ENCODE data around the gene MAMDC4. TPM values are rescaled to one million over a fixed set of nuclear protein-coding genes. Genes with fewer than 3 reads are reported as not detected.

The MAMDC4 gene
- total and polyA plus RNA-seq, 2 of the 13 experiments (the other 11 are each of a cell fraction or from before 2014, with no cell fraction given), result 6.0 to 6.8 TPM

DNA sequence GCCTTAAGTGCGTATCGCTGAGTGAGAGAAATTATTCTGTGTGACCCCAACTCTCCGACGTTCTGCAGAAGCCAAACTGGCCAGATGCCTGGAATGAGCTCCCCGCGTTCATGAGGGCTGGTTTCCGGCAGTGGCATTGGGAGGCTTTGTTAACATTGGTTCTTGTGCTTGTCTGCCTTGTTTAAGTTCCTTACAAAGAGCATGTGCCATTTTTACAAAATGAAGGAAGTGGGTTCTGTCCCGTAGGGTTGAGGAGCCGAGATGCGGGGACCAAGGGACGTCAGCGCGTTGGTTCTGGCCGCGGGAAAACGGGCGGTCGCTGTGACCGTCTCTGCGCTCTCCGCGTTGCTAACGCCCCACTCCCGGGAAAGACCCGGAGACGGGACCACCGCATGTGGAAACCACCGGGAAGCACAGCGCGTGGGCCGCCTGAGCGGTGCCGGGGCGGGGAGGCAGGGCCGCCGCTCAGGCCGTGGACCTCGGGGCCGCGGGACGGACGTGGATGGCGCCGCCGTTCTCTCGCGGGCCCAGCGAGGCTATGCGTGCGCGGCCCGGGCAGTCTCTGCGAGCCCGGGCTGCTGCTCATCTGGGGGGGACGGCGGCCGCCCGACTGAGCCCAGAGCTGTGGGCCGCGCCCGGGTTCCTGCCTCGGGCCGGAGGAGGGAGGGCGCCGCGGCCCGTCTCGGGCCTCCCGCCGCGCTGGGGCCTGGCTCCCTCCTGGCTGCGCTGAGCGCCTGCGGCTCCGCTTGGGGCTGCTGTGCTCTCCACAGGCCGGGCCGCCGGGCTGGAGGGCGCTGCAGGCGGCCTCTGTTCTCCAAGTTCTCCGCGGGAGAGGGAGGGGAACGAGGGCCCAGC lies 30.9 kb upstream of the MAMDC4 start:
- no TSS peak for BruUV-seq (replicated peaks)
- no peak overlapping the region for H3K4me3 ChIP-seq (replicated peaks in 1 of 3; ENCODE audit: insufficient read depth in 1 of 3, low read depth in 2 of 3, low read length in 3 of 3)
- no peak for ATAC-seq
- no peak overlapping the region for H3K27ac ChIP-seq (ENCODE audit: extremely low read length, insufficient read depth, low read length)
- no peaks in the 10 kb centered on the region for H3K9me3 ChIP-seq (ENCODE audit: low read length)
- peaks cover 14% of the 10 kb centered on the region for H3K4me1 ChIP-seq (ENCODE audit: insufficient read depth, low read length)
- H3K79me2 ChIP-seq (ENCODE audit: insufficient read depth, low read length), result peaks cover 17% of the 10 kb centered on the region
- FAIRE-seq, result no peak
- H3K36me3 ChIP-seq (replicated peaks in 1 of 2; ENCODE audit: control insufficient read depth in 1 of 2, insufficient read depth in 2 of 2, low read length in 2 of 2), result peaks cover 20 to 38% of the 10 kb centered on the region in 2 experiments; a peak in 4 of 5 replicates
- no peaks in the 10 kb centered on the region for H3K27me3 ChIP-seq (ENCODE audit: control insufficient read depth in 1 of 2, insufficient read depth in 2 of 2, low read length in 2 of 2)
- 98% methylated on average over 49 of the region's 83 CpGs for WGBS (ENCODE audit: low lambda C conversion rate)
- no peak overlapping the region for H3K4me2 ChIP-seq (ENCODE audit: low read depth, low read length)
- no peak overlapping the region for H2AFZ ChIP-seq (ENCODE audit: low read length)
- in situ Hi-C loops (cut with HindIII; ENCODE audit: extremely low pct_ligation_motif_present, low pct_unique_long_range_greater_than_20kb), result no loop called here
- ChIA-PET POLR2A (no interaction called here), CTCF (ENCODE audit: low intra/inter-chr PET ratio, low total read pairs) (no interaction called here)
- H3K9ac ChIP-seq (ENCODE audit: insufficient read depth, low read depth, low read length), result no peak overlapping the region
- no peak for DNase-seq (ENCODE audit: low spot score)
- intact Hi-C loops (cut with micrococcal nuclease; ENCODE audit: unreplicated experiment), result no loop called here
- H4K20me1 ChIP-seq (ENCODE audit: insufficient read depth, low read length), result no peaks in the 10 kb centered on the region
- TF ChIP-seq AGO2 (optimal IDR thresholded peaks at IDR 0.05; ENCODE audit: low read depth, low read length) (peak; percentile 52), ZNF629 (CRISPR knock-in tag; conservative IDR thresholded peaks at IDR 0.05) (no peak), RBFOX2 (IDR thresholded peaks at IDR 0.05; ENCODE audit: low read depth, low read length) (0 out of 2 replicates have a peak, but pooled peaks have one; percentile 56), TBX2 (CRISPR knock-in tag; IDR thresholded peaks at IDR 0.05; ENCODE audit: borderline replicate concordance) (no peak), HDAC2 (CRISPR knock-in tag; IDR thresholded peaks at IDR 0.05) (no peak), CBX2 (IDR thresholded peaks at IDR 0.05; ENCODE audit: low read depth, low read length) (no peak), CBX2 (CRISPR knock-in tag; IDR thresholded peaks at IDR 0.05; ENCODE audit: low read depth) (no peak), KMT2B (CRISPR knock-in tag; IDR thresholded peaks at IDR 0.05) (no peak), MAF1 (CRISPR knock-in tag; IDR thresholded peaks at IDR 0.05; ENCODE audit: borderline replicate concordance) (no peak), POLR2AphosphoS5 (IDR thresholded peaks at IDR 0.05; ENCODE audit: low read depth, low read length) (no peak)
- TF ChIP-seq, protein P1, sequence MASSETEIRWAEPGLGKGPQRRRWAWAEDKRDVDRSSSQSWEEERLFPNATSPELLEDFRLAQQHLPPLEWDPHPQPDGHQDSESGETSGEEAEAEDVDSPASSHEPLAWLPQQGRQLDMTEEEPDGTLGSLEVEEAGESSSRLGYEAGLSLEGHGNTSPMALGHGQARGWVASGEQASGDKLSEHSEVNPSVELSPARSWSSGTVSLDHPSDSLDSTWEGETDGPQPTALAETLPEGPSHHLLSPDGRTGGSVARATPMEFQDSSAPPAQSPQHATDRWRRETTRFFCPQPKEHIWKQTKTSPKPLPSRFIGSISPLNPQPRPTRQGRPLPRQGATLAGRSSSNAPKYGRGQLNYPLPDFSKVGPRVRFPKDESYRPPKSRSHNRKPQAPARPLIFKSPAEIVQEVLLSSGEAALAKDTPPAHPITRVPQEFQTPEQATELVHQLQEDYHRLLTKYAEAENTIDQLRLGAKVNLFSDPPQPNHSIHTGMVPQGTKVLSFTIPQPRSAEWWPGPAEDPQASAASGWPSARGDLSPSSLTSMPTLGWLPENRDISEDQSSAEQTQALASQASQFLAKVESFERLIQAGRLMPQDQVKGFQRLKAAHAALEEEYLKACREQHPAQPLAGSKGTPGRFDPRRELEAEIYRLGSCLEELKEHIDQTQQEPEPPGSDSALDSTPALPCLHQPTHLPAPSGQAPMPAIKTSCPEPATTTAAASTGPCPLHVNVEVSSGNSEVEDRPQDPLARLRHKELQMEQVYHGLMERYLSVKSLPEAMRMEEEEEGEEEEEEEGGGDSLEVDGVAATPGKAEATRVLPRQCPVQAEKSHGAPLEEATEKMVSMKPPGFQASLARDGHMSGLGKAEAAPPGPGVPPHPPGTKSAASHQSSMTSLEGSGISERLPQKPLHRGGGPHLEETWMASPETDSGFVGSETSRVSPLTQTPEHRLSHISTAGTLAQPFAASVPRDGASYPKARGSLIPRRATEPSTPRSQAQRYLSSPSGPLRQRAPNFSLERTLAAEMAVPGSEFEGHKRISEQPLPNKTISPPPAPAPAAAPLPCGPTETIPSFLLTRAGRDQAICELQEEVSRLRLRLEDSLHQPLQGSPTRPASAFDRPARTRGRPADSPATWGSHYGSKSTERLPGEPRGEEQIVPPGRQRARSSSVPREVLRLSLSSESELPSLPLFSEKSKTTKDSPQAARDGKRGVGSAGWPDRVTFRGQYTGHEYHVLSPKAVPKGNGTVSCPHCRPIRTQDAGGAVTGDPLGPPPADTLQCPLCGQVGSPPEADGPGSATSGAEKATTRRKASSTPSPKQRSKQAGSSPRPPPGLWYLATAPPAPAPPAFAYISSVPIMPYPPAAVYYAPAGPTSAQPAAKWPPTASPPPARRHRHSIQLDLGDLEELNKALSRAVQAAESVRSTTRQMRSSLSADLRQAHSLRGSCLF (CRISPR knock-in tag; IDR thresholded peaks at IDR 0.05; ENCODE audit: borderline replicate concordance), result no peak
- TF ChIP-seq, protein P2, sequence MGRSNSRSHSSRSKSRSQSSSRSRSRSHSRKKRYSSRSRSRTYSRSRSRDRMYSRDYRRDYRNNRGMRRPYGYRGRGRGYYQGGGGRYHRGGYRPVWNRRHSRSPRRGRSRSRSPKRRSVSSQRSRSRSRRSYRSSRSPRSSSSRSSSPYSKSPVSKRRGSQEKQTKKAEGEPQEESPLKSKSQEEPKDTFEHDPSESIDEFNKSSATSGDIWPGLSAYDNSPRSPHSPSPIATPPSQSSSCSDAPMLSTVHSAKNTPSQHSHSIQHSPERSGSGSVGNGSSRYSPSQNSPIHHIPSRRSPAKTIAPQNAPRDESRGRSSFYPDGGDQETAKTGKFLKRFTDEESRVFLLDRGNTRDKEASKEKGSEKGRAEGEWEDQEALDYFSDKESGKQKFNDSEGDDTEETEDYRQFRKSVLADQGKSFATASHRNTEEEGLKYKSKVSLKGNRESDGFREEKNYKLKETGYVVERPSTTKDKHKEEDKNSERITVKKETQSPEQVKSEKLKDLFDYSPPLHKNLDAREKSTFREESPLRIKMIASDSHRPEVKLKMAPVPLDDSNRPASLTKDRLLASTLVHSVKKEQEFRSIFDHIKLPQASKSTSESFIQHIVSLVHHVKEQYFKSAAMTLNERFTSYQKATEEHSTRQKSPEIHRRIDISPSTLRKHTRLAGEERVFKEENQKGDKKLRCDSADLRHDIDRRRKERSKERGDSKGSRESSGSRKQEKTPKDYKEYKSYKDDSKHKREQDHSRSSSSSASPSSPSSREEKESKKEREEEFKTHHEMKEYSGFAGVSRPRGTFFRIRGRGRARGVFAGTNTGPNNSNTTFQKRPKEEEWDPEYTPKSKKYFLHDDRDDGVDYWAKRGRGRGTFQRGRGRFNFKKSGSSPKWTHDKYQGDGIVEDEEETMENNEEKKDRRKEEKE (IDR thresholded peaks at IDR 0.05), result no peak
- TF ChIP-seq, protein P3, sequence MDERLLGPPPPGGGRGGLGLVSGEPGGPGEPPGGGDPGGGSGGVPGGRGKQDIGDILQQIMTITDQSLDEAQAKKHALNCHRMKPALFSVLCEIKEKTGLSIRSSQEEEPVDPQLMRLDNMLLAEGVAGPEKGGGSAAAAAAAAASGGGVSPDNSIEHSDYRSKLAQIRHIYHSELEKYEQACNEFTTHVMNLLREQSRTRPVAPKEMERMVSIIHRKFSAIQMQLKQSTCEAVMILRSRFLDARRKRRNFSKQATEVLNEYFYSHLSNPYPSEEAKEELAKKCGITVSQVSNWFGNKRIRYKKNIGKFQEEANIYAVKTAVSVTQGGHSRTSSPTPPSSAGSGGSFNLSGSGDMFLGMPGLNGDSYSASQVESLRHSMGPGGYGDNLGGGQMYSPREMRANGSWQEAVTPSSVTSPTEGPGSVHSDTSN (CRISPR knock-in tag; IDR thresholded peaks at IDR 0.05), result no peak
- TF ChIP-seq, protein P4, sequence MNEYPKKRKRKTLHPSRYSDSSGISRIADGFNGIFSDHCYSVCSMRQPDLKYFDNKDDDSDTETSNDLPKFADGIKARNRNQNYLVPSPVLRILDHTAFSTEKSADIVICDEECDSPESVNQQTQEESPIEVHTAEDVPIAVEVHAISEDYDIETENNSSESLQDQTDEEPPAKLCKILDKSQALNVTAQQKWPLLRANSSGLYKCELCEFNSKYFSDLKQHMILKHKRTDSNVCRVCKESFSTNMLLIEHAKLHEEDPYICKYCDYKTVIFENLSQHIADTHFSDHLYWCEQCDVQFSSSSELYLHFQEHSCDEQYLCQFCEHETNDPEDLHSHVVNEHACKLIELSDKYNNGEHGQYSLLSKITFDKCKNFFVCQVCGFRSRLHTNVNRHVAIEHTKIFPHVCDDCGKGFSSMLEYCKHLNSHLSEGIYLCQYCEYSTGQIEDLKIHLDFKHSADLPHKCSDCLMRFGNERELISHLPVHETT (CRISPR knock-in tag; conservative IDR thresholded peaks at IDR 0.05), result no peak
